Testis (tissue), 2 donors: ENCODE results near the gene ZBTB20.

Experiments used
- CTCF ChIP-seq, 3 experiments: fragments of 450-650 bp in 2 of 3; fragments of 200-600 bp in 1 of 3; sonication (generic) in 1 of 3; IDR thresholded peaks; one replicate each; pipeline ENCODE4 v1.5.1; 2016 to 2019; ENCODE audit warnings: antibody characterized with exemption in 3 of 3, mild to moderate bottlenecking in 2 of 3, moderate library complexity in 1 of 3
- POLR2A ChIP-seq: fragments of 450-650 bp; IDR thresholded peaks from one replicate; pipeline ENCODE4 v1.6.1; 2017; ENCODE audit warnings: antibody characterized with exemption, mild to moderate bottlenecking, moderate library complexity

DNA sequence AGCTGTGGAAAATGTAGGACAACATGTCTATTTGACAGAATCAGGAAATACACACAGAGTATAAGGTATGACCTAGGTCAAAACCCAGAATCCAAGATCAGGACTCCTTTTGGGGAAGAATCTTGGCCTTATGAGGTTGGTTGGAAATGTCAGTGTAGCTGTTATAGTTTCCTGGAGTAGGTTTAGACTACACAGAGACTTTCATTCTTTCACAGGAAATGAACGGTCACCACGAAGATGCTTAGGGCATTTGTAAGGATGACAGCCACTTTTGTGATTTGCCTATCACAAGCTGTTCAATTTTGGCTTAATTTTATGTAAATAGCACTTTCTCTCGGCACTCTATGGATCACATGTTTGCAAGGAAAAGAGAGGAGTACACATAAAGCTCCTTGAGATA is 18.6 kb upstream of the ZBTB20 start:
- TF ChIP-seq CTCF (IDR thresholded peaks at IDR 0.05) = no peak
- TF ChIP-seq POLR2A = no peak
